Hematopoietic multipotent progenitor cell treated with erythropoietin and hydrocortisone succinate and interleukin-3 and kit ligand, for 8 days (in vitro differentiated cells): ENCODE measurements around the gene PDK2.
A peak's percentile ranks its signal among the peaks of the same experiment; 100 is the strongest.

Source experiments
- DNase-seq: peaks from one replicate; pipeline ENCODE4 v3.0.0-alpha.2; 2015

PDK2 gene

GRCh38 chr17:50102164-50102991, 7.2 kb downstream of the PDK2 start:
- no peak for DNase-seq

- DNase-seq = no peak
Measured at GRCh38 chr17:50103252-50103651, 8.1 kb downstream of the PDK2 start.

GRCh38 chr17:50103941-50104340, 8.8 kb downstream of the PDK2 start:
- no peak for DNase-seq

- no peak for DNase-seq
Measured at GRCh38 chr17:50105811-50106210, 10.7 kb downstream of the PDK2 start.

- DNase-seq = no peak
Measured at GRCh38 chr17:50106393-50107131, 11.4 kb downstream of the PDK2 start.

- no peak for DNase-seq
Measured at GRCh38 chr17:50107790-50108414, 12.8 kb downstream of the PDK2 start.

- DNase-seq = no peak
Measured at GRCh38 chr17:50108556-50108955, 13.4 kb downstream of the PDK2 start.

GRCh38 chr17:50109207-50109606, 14.1 kb downstream of the PDK2 start:
- DNase-seq = no peak

GRCh38 chr17:50109785-50110184, 14.6 kb downstream of the PDK2 start:
- no peak for DNase-seq

GRCh38 chr17:50110591-50111349, 15.6 kb downstream of the PDK2 start:
- DNase-seq = no peak

GRCh38 chr17:50111673-50112655, 16.8 kb downstream of the PDK2 start:
- DNase-seq = no peak

GRCh38 chr17:50112694-50113093, 17.5 kb downstream of the PDK2 start:
- DNase-seq = no peak

- DNase-seq = no peak
Measured at GRCh38 chr17:50113624-50114320, 18.6 kb downstream of the PDK2 start.

- DNase-seq = no peak
Measured at GRCh38 chr17:50114401-50114800, 19.2 kb downstream of the PDK2 start.

- peak; percentile 76 for DNase-seq
Measured at GRCh38 chr17:50114849-50115357, 19.8 kb downstream of the PDK2 start.

GRCh38 chr17:50115756-50116155, 20.6 kb downstream of the PDK2 start:
- DNase-seq = no peak

- DNase-seq = peak; percentile 48
Measured at GRCh38 chr17:50117202-50118051, 22.3 kb downstream of the PDK2 start.

- no peak for DNase-seq
Measured at GRCh38 chr17:50118076-50118827, 23.1 kb downstream of the PDK2 start.

- DNase-seq = no peak
Measured at GRCh38 chr17:50118828-50119218, 23.7 kb downstream of the PDK2 start.
